IMR-90 (cell line): Measurements from ENCODE around the gene C14orf93. TPM values are rescaled to one million over a fixed set of nuclear protein-coding genes. Genes with fewer than 3 reads are reported as not detected.

Experiments used
- ATAC-seq: fragments of 200-7000 bp; cut with Tn5 transposase; 2 replicates; pipeline ENCODE4 v1.9.1; 2020; ENCODE audit warnings: low read depth, mild to moderate bottlenecking, moderate library complexity
- BruUV-seq: library from RNA; stranded (reverse); fragments of 400-500 nt; replicated peaks from 2 replicates; lab custom pipeline; 2021; lab: Mats Ljungman, UMichigan
- CTCF ChIA-PET: fragments of 300-600 bp; formaldehyde crosslinking; extraction: SDS; loops from one replicate; lab custom pipeline; 2021; ENCODE audit warnings: antibody characterized with exemption; lab: Yijun Ruan, JAX
- POLR2A ChIA-PET: fragments of 300-600 bp; sonication (Branson Sonifier 250); formaldehyde crosslinking; loops from one replicate; lab custom pipeline; 2022; ENCODE audit warnings: antibody characterized with exemption; ENCODE audit not compliant: unreplicated experiment; lab: Charles Lee
- DNase-seq: peaks from one replicate; pipeline ENCODE4 v3.0.0; 2013
- H2AFZ ChIP-seq: replicated peaks from 2 replicates; pipeline ENCODE3; 2013; ENCODE audit warnings: low read length, mild to moderate bottlenecking; ENCODE audit not compliant: poor library complexity
- H2AK5ac ChIP-seq: 2 replicates; pipeline ENCODE4 v1.6.1; 2013; ENCODE audit warnings: low read depth, low read length, inconsistent platforms
- H2AK9ac ChIP-seq: replicated peaks from 2 replicates; pipeline ENCODE3; 2013; ENCODE audit warnings: mild to moderate bottlenecking, low read depth, low read length, moderate library complexity; ENCODE audit not compliant: poor library complexity
- H2BK120ac ChIP-seq: 2 replicates; pipeline ENCODE4 v1.6.1; 2013; ENCODE audit warnings: low read depth, low read length, inconsistent platforms
- H2BK15ac ChIP-seq: 3 replicates; pipeline ENCODE4 v1.6.1; 2013; ENCODE audit warnings: low read depth, low read length, inconsistent platforms
- H2BK20ac ChIP-seq: 2 replicates; pipeline ENCODE4 v1.6.1; 2013; ENCODE audit warnings: low read depth, mild to moderate bottlenecking, inconsistent platforms, low read length, moderate library complexity
- H2BK5ac ChIP-seq: 2 replicates; pipeline ENCODE4 v1.6.1; 2013; ENCODE audit warnings: mild to moderate bottlenecking, low read depth, low read length, inconsistent platforms; ENCODE audit not compliant: poor library complexity, severe bottlenecking
- H3K14ac ChIP-seq: replicated peaks from 2 replicates; pipeline ENCODE4 v1.6.1; 2013; ENCODE audit warnings: low read depth, low read length, inconsistent platforms
- H3K18ac ChIP-seq: 2 replicates; pipeline ENCODE4 v1.6.1; 2013; ENCODE audit warnings: low read depth, low read length, control low read depth
- H3K23ac ChIP-seq: 2 replicates; pipeline ENCODE4 v1.6.1; 2013; ENCODE audit warnings: low read depth, low read length, inconsistent platforms
- H3K27ac ChIP-seq: 2 replicates; pipeline ENCODE4 v1.5.1; 2013; ENCODE audit warnings: mild to moderate bottlenecking, control low read depth, low read length; ENCODE audit not compliant: insufficient read depth
- H3K27me3 ChIP-seq: 2 replicates; pipeline ENCODE4 v1.6.1; 2013; ENCODE audit warnings: low read length; ENCODE audit not compliant: control insufficient read depth, insufficient read depth
- H3K36me3 ChIP-seq: 2 replicates; pipeline ENCODE4 v1.6.1; 2013; ENCODE audit warnings: low read length, mixed read lengths; ENCODE audit not compliant: control insufficient read depth, insufficient read depth
- H3K4ac ChIP-seq: 2 replicates; pipeline ENCODE4 v1.6.1; 2013; ENCODE audit warnings: low read depth, low read length, inconsistent platforms
- H3K4me1 ChIP-seq: 2 replicates; pipeline ENCODE4 v1.6.1; 2013; ENCODE audit warnings: low read length, mixed read lengths; ENCODE audit not compliant: control insufficient read depth, insufficient read depth
- H3K4me2 ChIP-seq: 2 replicates; pipeline ENCODE4 v1.6.1; 2013; ENCODE audit warnings: low read depth, mild to moderate bottlenecking, control low read depth, low read length, moderate library complexity
- H3K4me3 ChIP-seq: 2 replicates; pipeline ENCODE4 v1.5.1; 2013; ENCODE audit warnings: low read depth, mild to moderate bottlenecking, control low read depth, low read length, moderate library complexity; ENCODE audit not compliant: insufficient read depth
- H3K56ac ChIP-seq: 2 replicates; pipeline ENCODE4 v1.6.1; 2013; ENCODE audit warnings: low read length, inconsistent platforms; ENCODE audit not compliant: insufficient read depth; ENCODE audit errors: extremely low read depth
- H3K79me1 ChIP-seq, 2 experiments: 2 replicates each; pipeline ENCODE4 v1.6.1; 2013; ENCODE audit warnings: low read length in 2 of 2, inconsistent platforms in 1 of 2, low read depth in 1 of 2
- H3K9ac ChIP-seq: 2 replicates; pipeline ENCODE4 v1.6.1; 2013; ENCODE audit warnings: low read depth, low read length, control low read depth
- H3K9me1 ChIP-seq: 2 replicates; pipeline ENCODE4 v1.6.1; 2013; ENCODE audit warnings: low read length, inconsistent platforms; ENCODE audit not compliant: insufficient read depth
- H3K9me3 ChIP-seq: 2 replicates; pipeline ENCODE4 v1.6.1; 2013; ENCODE audit warnings: low read length; ENCODE audit not compliant: control insufficient read depth, insufficient read depth
- H4K20me1 ChIP-seq: 2 replicates; pipeline ENCODE4 v1.6.1; 2013; ENCODE audit warnings: low read length, inconsistent platforms; ENCODE audit not compliant: insufficient read depth
- H4K5ac ChIP-seq: 2 replicates; pipeline ENCODE4 v1.6.1; 2013; ENCODE audit warnings: mild to moderate bottlenecking, low read depth, low read length, control low read depth
- H4K8ac ChIP-seq, 2 experiments: 2 replicates each; pipeline ENCODE4 v1.6.1; 2013; ENCODE audit warnings: low read depth in 2 of 2, low read length in 2 of 2, control low read depth in 1 of 2, inconsistent platforms in 1 of 2
- H4K91ac ChIP-seq: 2 replicates; pipeline ENCODE4 v1.6.1; 2013; ENCODE audit warnings: low read depth, low read length, inconsistent platforms; ENCODE audit not compliant: insufficient read depth
- BHLHE40 ChIP-seq: fragments of 150-350 bp; IDR thresholded peaks from 2 replicates; pipeline ENCODE4 v1.6.1; 2016; ENCODE audit warnings: mild to moderate bottlenecking, low read depth, low read length
- CEBPB ChIP-seq: IDR thresholded peaks from 2 replicates; pipeline ENCODE4 v1.6.1; 2012; ENCODE audit warnings: low read depth, low read length, improper control_type of control experiment
- CHD1 ChIP-seq: IDR thresholded peaks from 2 replicates; pipeline ENCODE4 v1.6.1; 2012; ENCODE audit warnings: low read depth, low read length, improper control_type of control experiment
- FOS ChIP-seq: fragments of 150-350 bp; IDR thresholded peaks from 2 replicates; pipeline ENCODE4 v1.6.1; 2016; ENCODE audit warnings: low read depth, low read length
- MAZ ChIP-seq: IDR thresholded peaks from 2 replicates; pipeline ENCODE4 v1.6.1; 2012; ENCODE audit warnings: low read depth, mild to moderate bottlenecking, low read length, improper control_type of control experiment, moderate library complexity, borderline replicate concordance
- NFE2L2 ChIP-seq: fragments of 150-350 bp; IDR thresholded peaks from 2 replicates; pipeline ENCODE4 v1.6.1; 2016; ENCODE audit warnings: low read depth, mild to moderate bottlenecking, low read length
- POLR2A ChIP-seq: IDR thresholded peaks from 2 replicates; pipeline ENCODE4 v1.6.1; 2012; ENCODE audit warnings: mild to moderate bottlenecking, low read depth, low read length
- RAD21 ChIP-seq: IDR thresholded peaks from 2 replicates; pipeline ENCODE4 v1.6.1; 2012; ENCODE audit warnings: low read length, improper control_type of control experiment
- RFX5 ChIP-seq: IDR thresholded peaks from 2 replicates; pipeline ENCODE4 v1.8.0; 2012; ENCODE audit warnings: low read depth, mild to moderate bottlenecking, low read length, moderate library complexity
- SMC3 ChIP-seq: fragments of 150-350 bp; IDR thresholded peaks from 2 replicates; pipeline ENCODE4 v1.6.1; 2016; ENCODE audit warnings: low read depth, mild to moderate bottlenecking, antibody characterized with exemption, low read length, moderate library complexity
- dilution Hi-C: fragments of 300-500 bp; cut with HindIII; formaldehyde crosslinking; loops from one replicate; pipeline ENCODE4 v1.14.3; 2018; ENCODE audit warnings: low sequenced_read_pairs; ENCODE audit not compliant: unreplicated experiment
- in situ Hi-C: fragments of 300-500 bp; cut with MboI; formaldehyde crosslinking; loops from 3 replicates; pipeline ENCODE4 v1.14.3; 2019; ENCODE audit warnings: low sequenced_read_pairs, inconsistent platforms, mixed read lengths
- intact Hi-C: fragments of 100-400 bp; cut with micrococcal nuclease; formaldehyde crosslinking; loops from 2 replicates; pipeline ENCODE4 v1.10.0; 2022
- polyA plus RNA-seq, 3 experiments: library from polyadenylated mRNA; depleted of rRNA; stranded (reverse); fragments of >200 nt; gene quantifications; 2 replicates each; pipeline ENCODE4 v1.2.3, GENCODE V29; 2012; ENCODE audit warnings: low replicate concordance in 1 of 3
- total RNA-seq: library from RNA; depleted of rRNA; stranded (reverse); fragments of >200 nt; gene quantifications from 2 replicates; pipeline ENCODE4 v1.2.3, GENCODE V29; 2012
- TF ChIP-seq, protein P1 (sequence below): fragments of 150-350 bp; IDR thresholded peaks from 2 replicates; pipeline ENCODE4 v1.6.1; 2017; ENCODE audit warnings: mild to moderate bottlenecking, antibody characterized with exemption, low read length, low read depth

C14orf93 gene
- total and polyA plus RNA-seq, 2 of the 4 experiments (the other 2 are of a cell fraction): 5.4 to 5.7 TPM

DNA sequence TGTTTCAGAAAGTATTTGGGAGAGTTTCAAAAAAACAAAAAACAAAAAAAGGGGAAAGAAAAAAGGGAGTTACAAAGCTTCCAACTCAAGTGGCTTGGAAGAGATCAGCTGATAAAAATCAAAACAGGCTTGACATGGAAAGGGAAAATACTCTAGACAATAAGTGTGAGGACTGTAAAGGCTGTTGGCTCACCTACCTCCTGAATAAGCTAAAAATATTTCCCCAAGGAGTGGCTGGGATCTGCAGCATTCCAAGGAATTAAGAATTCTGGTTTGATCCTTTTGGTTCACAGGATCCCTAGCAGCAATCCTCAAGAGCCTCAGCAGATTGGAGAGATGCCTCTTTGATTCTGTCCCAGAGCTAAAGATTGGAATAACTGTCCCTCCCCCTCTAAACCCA, 16.4 kb downstream of the C14orf93 start:
- no peak overlapping the region for H4K8ac ChIP-seq
- no peak overlapping the region for H3K14ac ChIP-seq
- no peak overlapping the region for H3K56ac ChIP-seq
- peaks cover 4% of the 10 kb centered on the region for H3K4me1 ChIP-seq
- H3K18ac ChIP-seq: no peak overlapping the region
- intact Hi-C loops (no loop called here), dilution Hi-C loops (no loop called here), in situ Hi-C loops (loop anchor here (5.0 kb wide), 1 partner anchor 59 kb away; no protein-coding TSS in a partner anchor)
- no peaks in the 10 kb centered on the region; the same call in 1 of the 2 replicates for H3K27me3 ChIP-seq
- no TSS peak for BruUV-seq
- no peak overlapping the region for H4K91ac ChIP-seq
- H3K4me2 ChIP-seq: no peak overlapping the region
- ChIA-PET CTCF (interaction anchor here (0.6 to 2.5 kb wide), 5 partner anchors 59 to 438 kb away, joined by 3 to 17 read pairs (median 4); partner anchors contain the start of gene CDH24), POLR2A (interaction anchor here (0.6 kb wide), 1 partner anchor 38 kb away, joined by 9 read pairs; no protein-coding TSS in a partner anchor)
- no peak overlapping the region for H4K5ac ChIP-seq
- no peak overlapping the region for H3K4ac ChIP-seq
- H3K36me3 ChIP-seq: no peaks in the 10 kb centered on the region
- no peak for DNase-seq
- no peak overlapping the region for H2BK20ac ChIP-seq
- no peaks in the 10 kb centered on the region for H3K79me1 ChIP-seq
- H2BK5ac ChIP-seq: no peak overlapping the region
- no peak overlapping the region for H2AFZ ChIP-seq
- H3K9ac ChIP-seq: no peak overlapping the region
- no peak for TF ChIP-seq FOS
- TF ChIP-seq, protein P1, sequence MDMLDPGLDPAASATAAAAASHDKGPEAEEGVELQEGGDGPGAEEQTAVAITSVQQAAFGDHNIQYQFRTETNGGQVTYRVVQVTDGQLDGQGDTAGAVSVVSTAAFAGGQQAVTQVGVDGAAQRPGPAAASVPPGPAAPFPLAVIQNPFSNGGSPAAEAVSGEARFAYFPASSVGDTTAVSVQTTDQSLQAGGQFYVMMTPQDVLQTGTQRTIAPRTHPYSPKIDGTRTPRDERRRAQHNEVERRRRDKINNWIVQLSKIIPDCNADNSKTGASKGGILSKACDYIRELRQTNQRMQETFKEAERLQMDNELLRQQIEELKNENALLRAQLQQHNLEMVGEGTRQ: no peak
- no peak for TF ChIP-seq NFE2L2
- no peak for TF ChIP-seq CHD1
- no peak for TF ChIP-seq BHLHE40
- no peak for TF ChIP-seq RFX5
- no peak for TF ChIP-seq RAD21
- no peak for TF ChIP-seq POLR2A
- no peak for TF ChIP-seq CEBPB
- TF ChIP-seq MAZ: no peak
- TF ChIP-seq SMC3: no peak
- no peak overlapping the region for H2BK15ac ChIP-seq
- no peaks in the 10 kb centered on the region; the same call in 1 of the 2 replicates for H3K9me1 ChIP-seq
- ATAC-seq: no peak
- H3K23ac ChIP-seq: no peak overlapping the region
- no peak overlapping the region for H3K27ac ChIP-seq
- no peaks in the 10 kb centered on the region for H4K20me1 ChIP-seq
- H3K9me3 ChIP-seq: no peaks in the 10 kb centered on the region
- H3K4me3 ChIP-seq: no peak overlapping the region
- H2AK5ac ChIP-seq: no peak overlapping the region
- H2AK9ac ChIP-seq: no peak overlapping the region
- H2BK120ac ChIP-seq: no peak overlapping the region
